ENCODE results near the gene SLC9A9.

- TF ChIP-seq CTCF (conservative IDR thresholded peaks at IDR 0.05 in 1 of 2, IDR thresholded peaks at IDR 0.05 in 1 of 2; ENCODE audit: low read depth in 1 of 2, low read length in 2 of 2) (no peak), EZH2 (IDR thresholded peaks at IDR 0.05; ENCODE audit: low read length, missing control alignments) (no peak)
Observed at GRCh38 chr3:143217283-143217682, 631.0 kb downstream of the SLC9A9 start.

Measured in fibroblast of lung (primary cell).